ENCODE data around the gene ERC2.

The ERC2 gene

GRCh38 chr3:56428667-56429066 is 39.6 kb downstream of the ERC2 start:
- no peak for DNase-seq (ENCODE audit: extremely low read depth in 1 of 2, low read depth in 1 of 2)

GRCh38 chr3:56424885-56425284 is 43.4 kb downstream of the ERC2 start:
- no peak for DNase-seq (ENCODE audit: extremely low read depth in 1 of 2, low read depth in 1 of 2)

GRCh38 chr3:56424336-56424735 is 43.9 kb downstream of the ERC2 start:
- DNase-seq (ENCODE audit: extremely low read depth in 1 of 2, low read depth in 1 of 2): no peak

GRCh38 chr3:56423661-56424099 is 44.6 kb downstream of the ERC2 start:
- no peak for DNase-seq (ENCODE audit: extremely low read depth in 1 of 2, low read depth in 1 of 2)

GRCh38 chr3:56422316-56422715 is 46.0 kb downstream of the ERC2 start:
- no peak for DNase-seq (ENCODE audit: extremely low read depth in 1 of 2, low read depth in 1 of 2)

- DNase-seq (ENCODE audit: extremely low read depth in 1 of 2, low read depth in 1 of 2): no peak
Observed at GRCh38 chr3:56421205-56421604, 47.1 kb downstream of the ERC2 start.

GRCh38 chr3:56415652-56416051 is 52.6 kb downstream of the ERC2 start:
- no peak for DNase-seq (ENCODE audit: extremely low read depth in 1 of 2, low read depth in 1 of 2)

GRCh38 chr3:56413911-56414310 is 54.4 kb downstream of the ERC2 start:
- no peak for DNase-seq (ENCODE audit: extremely low read depth in 1 of 2, low read depth in 1 of 2)

- no peak for DNase-seq (ENCODE audit: extremely low read depth in 1 of 2, low read depth in 1 of 2)
Observed at GRCh38 chr3:56411166-56411565, 57.1 kb downstream of the ERC2 start.

- no peak for DNase-seq (ENCODE audit: extremely low read depth in 1 of 2, low read depth in 1 of 2)
Observed at GRCh38 chr3:56410576-56410975, 57.7 kb downstream of the ERC2 start.

- no peak for DNase-seq (ENCODE audit: extremely low read depth in 1 of 2, low read depth in 1 of 2)
Observed at GRCh38 chr3:56409790-56410189, 58.5 kb downstream of the ERC2 start.

- DNase-seq (ENCODE audit: extremely low read depth in 1 of 2, low read depth in 1 of 2): no peak
Observed at GRCh38 chr3:56408761-56409196, 59.5 kb downstream of the ERC2 start.

GRCh38 chr3:56406826-56407515 is 61.3 kb downstream of the ERC2 start:
- no peak for DNase-seq (ENCODE audit: extremely low read depth in 1 of 2, low read depth in 1 of 2)

GRCh38 chr3:56404884-56405283 is 63.4 kb downstream of the ERC2 start:
- DNase-seq (ENCODE audit: extremely low read depth in 1 of 2, low read depth in 1 of 2): no peak

- DNase-seq (ENCODE audit: extremely low read depth in 1 of 2, low read depth in 1 of 2): no peak
Observed at GRCh38 chr3:56398659-56399058, 69.6 kb downstream of the ERC2 start.

GRCh38 chr3:56397798-56398197 is 70.5 kb downstream of the ERC2 start:
- DNase-seq (ENCODE audit: extremely low read depth in 1 of 2, low read depth in 1 of 2): no peak

- no peak for DNase-seq (ENCODE audit: extremely low read depth in 1 of 2, low read depth in 1 of 2)
Observed at GRCh38 chr3:56389183-56389830, 79.0 kb downstream of the ERC2 start.

GRCh38 chr3:56383092-56383491 is 85.2 kb downstream of the ERC2 start:
- DNase-seq (ENCODE audit: extremely low read depth in 1 of 2, low read depth in 1 of 2): no peak

GRCh38 chr3:56379723-56380287 is 88.5 kb downstream of the ERC2 start:
- DNase-seq (ENCODE audit: extremely low read depth in 1 of 2, low read depth in 1 of 2): no peak

GRCh38 chr3:56375654-56376053 is 92.6 kb downstream of the ERC2 start:
- DNase-seq (ENCODE audit: extremely low read depth in 1 of 2, low read depth in 1 of 2): no peak

- no peak for DNase-seq (ENCODE audit: extremely low read depth in 1 of 2, low read depth in 1 of 2)
Observed at GRCh38 chr3:56373386-56373785, 94.9 kb downstream of the ERC2 start.

Data from activated CD8-positive, alpha-beta memory T cell treated with anti-CD3 and anti-CD28 coated beads for 1 hour (primary cell).